Mesendoderm (in vitro differentiated cells): ENCODE measurements around the gene ACBD6.

ENCODE experiments used
- DNase-seq: peaks from one replicate; pipeline ENCODE4 v3.0.0; 2013
- H2AK5ac ChIP-seq: 2 replicates; pipeline ENCODE4 v1.6.1; 2013; ENCODE audit warnings: low read length, inconsistent platforms
- H2BK120ac ChIP-seq: 2 replicates; pipeline ENCODE4 v1.6.1; 2013; ENCODE audit warnings: low read depth, mild to moderate bottlenecking, low read length, moderate library complexity, mixed read lengths
- H2BK15ac ChIP-seq: replicated peaks from 2 replicates; pipeline ENCODE4 v1.6.1; 2013; ENCODE audit warnings: low read depth, mild to moderate bottlenecking, moderate library complexity
- H2BK5ac ChIP-seq: 2 replicates; pipeline ENCODE4 v1.6.1; 2013; ENCODE audit warnings: low read length, inconsistent platforms
- H3K18ac ChIP-seq: 2 replicates; pipeline ENCODE4 v1.6.1; 2013; ENCODE audit warnings: mild to moderate bottlenecking, low read length, mixed read lengths
- H3K23ac ChIP-seq: one replicate; pipeline ENCODE4 v1.6.1; 2013; ENCODE audit warnings: low read length
- H3K27ac ChIP-seq: 2 replicates; pipeline ENCODE4 v1.5.1; 2013; ENCODE audit warnings: low read depth, mild to moderate bottlenecking, inconsistent platforms, low read length, moderate library complexity
- H3K27me3 ChIP-seq: 2 replicates; pipeline ENCODE4 v1.6.1; 2013; ENCODE audit warnings: low read length, control low read depth, mild to moderate bottlenecking, inconsistent platforms; ENCODE audit not compliant: insufficient read depth, poor library complexity
- H3K36me3 ChIP-seq: 2 replicates; pipeline ENCODE4 v1.6.1; 2013; ENCODE audit warnings: low read length, inconsistent platforms; ENCODE audit not compliant: control insufficient read depth, insufficient read depth
- H3K4ac ChIP-seq: one replicate; pipeline ENCODE4 v1.6.1; 2013; ENCODE audit warnings: low read depth, mild to moderate bottlenecking, low read length, moderate library complexity
- H3K4me1 ChIP-seq: 2 replicates; pipeline ENCODE4 v1.6.1; 2013; ENCODE audit warnings: low read depth, low read length, inconsistent platforms; ENCODE audit not compliant: control insufficient read depth
- H3K4me2 ChIP-seq: 2 replicates; pipeline ENCODE4 v1.6.1; 2013; ENCODE audit warnings: low read length
- H3K4me3 ChIP-seq: 2 replicates; pipeline ENCODE4 v1.5.1; 2013; ENCODE audit warnings: mild to moderate bottlenecking, low read length
- H3K56ac ChIP-seq: one replicate; pipeline ENCODE4 v1.6.1; 2013; ENCODE audit warnings: low read length
- H3K79me1 ChIP-seq: 2 replicates; pipeline ENCODE4 v1.6.1; 2013; ENCODE audit warnings: low read length, inconsistent platforms
- H3K79me2 ChIP-seq: 2 replicates; pipeline ENCODE4 v1.6.1; 2013; ENCODE audit warnings: mild to moderate bottlenecking, low read length; ENCODE audit not compliant: control insufficient read depth, insufficient read depth
- H3K9ac ChIP-seq: 2 replicates; pipeline ENCODE4 v1.6.1; 2013; ENCODE audit warnings: low read length, inconsistent platforms
- H4K5ac ChIP-seq: one replicate; pipeline ENCODE4 v1.6.1; 2013; ENCODE audit warnings: low read length
- H4K8ac ChIP-seq: one replicate; pipeline ENCODE4 v1.6.1; 2013; ENCODE audit warnings: low read depth, mild to moderate bottlenecking, control low read depth, low read length, moderate library complexity
- WGBS: extraction: QIAGEN DNeasy Blood & Tissue Kit; methylation state at CpG from one replicate; pipeline ENCODE4 v1.1.7; 2013; ENCODE audit warnings: low lambda C conversion rate, missing lambda C conversion rate; ENCODE audit not compliant: insufficient coverage; ENCODE audit errors: extremely low coverage; 5-methylcytosine and 5-hydroxymethylcytosine counted together

ACBD6 gene

GRCh38 chr1:180257028-180257386 is 245.4 kb downstream of the ACBD6 start:
- H4K5ac ChIP-seq = no peak overlapping the region
- H3K4me1 ChIP-seq = no peaks in the 10 kb centered on the region
- H3K9ac ChIP-seq = no peak overlapping the region
- no peaks in the 10 kb centered on the region for H3K79me1 ChIP-seq
- no peak overlapping the region for H3K4me2 ChIP-seq
- H2BK120ac ChIP-seq = no peak overlapping the region
- H3K23ac ChIP-seq = no peak overlapping the region
- no peak overlapping the region for H3K56ac ChIP-seq
- no peak overlapping the region for H2AK5ac ChIP-seq
- no peak overlapping the region for H2BK15ac ChIP-seq
- DNase-seq = no peak
- no peak overlapping the region for H4K8ac ChIP-seq
- H3K4me3 ChIP-seq = no peak overlapping the region
- no peaks in the 10 kb centered on the region for H3K79me2 ChIP-seq
- no CpG with 5 or more reads among the region's 5 CpGs for WGBS
- no peak overlapping the region for H3K4ac ChIP-seq
- no peak overlapping the region for H3K27ac ChIP-seq
- no peak overlapping the region for H2BK5ac ChIP-seq
- H3K27me3 ChIP-seq = no peaks in the 10 kb centered on the region
- no peaks in the 10 kb centered on the region for H3K36me3 ChIP-seq
- no peak overlapping the region for H3K18ac ChIP-seq

- Histone ChIP-seq H3K4me3 (no peak overlapping the region), H3K4me2 (no peak overlapping the region), H4K8ac (no peak overlapping the region), H4K5ac (no peak overlapping the region), H3K4me1 (no peaks in the 10 kb centered on the region), H3K79me1 (no peaks in the 10 kb centered on the region), H3K36me3 (no peaks in the 10 kb centered on the region), H3K4ac (no peak overlapping the region), H3K27ac (no peak overlapping the region), H3K23ac (no peak overlapping the region), H3K18ac (no peak overlapping the region), H2AK5ac (no peak overlapping the region), H2BK5ac (no peak overlapping the region), H3K56ac (no peak overlapping the region), H3K9ac (no peak overlapping the region), H3K27me3 (no peaks in the 10 kb centered on the region), H2BK15ac (no peak overlapping the region), H3K79me2 (no peaks in the 10 kb centered on the region), H2BK120ac (no peak overlapping the region)
- no peak for DNase-seq
- no CpG with 5 or more reads among the region's 15 CpGs for WGBS
These were observed 245.9 kb downstream of the ACBD6 start for GRCh38 chr1:180256341-180257027.

- no peak overlapping the region for H4K8ac ChIP-seq
- DNase-seq = no peak
- H3K9ac ChIP-seq = no peak overlapping the region
- no peak overlapping the region for H2BK15ac ChIP-seq
- no peak overlapping the region for H2AK5ac ChIP-seq
- no peaks in the 10 kb centered on the region for H3K79me2 ChIP-seq
- no peak overlapping the region for H3K23ac ChIP-seq
- no peak overlapping the region for H3K18ac ChIP-seq
- H3K27ac ChIP-seq = no peak overlapping the region
- H3K4ac ChIP-seq = no peak overlapping the region
- H3K4me3 ChIP-seq = no peak overlapping the region
- no peaks in the 10 kb centered on the region for H3K36me3 ChIP-seq
- no peak overlapping the region for H4K5ac ChIP-seq
- no peak overlapping the region for H3K4me2 ChIP-seq
- no peak overlapping the region for H2BK5ac ChIP-seq
- no CpG with 5 or more reads among the region's 18 CpGs for WGBS
- no peaks in the 10 kb centered on the region for H3K79me1 ChIP-seq
- H2BK120ac ChIP-seq = no peak overlapping the region
- no peaks in the 10 kb centered on the region for H3K4me1 ChIP-seq
- H3K27me3 ChIP-seq = no peaks in the 10 kb centered on the region
- H3K56ac ChIP-seq = no peak overlapping the region
These were observed 246.6 kb downstream of the ACBD6 start for GRCh38 chr1:180255536-180256340.

- Histone ChIP-seq H3K4ac (no peak overlapping the region), H3K18ac (no peak overlapping the region), H3K79me1 (no peaks in the 10 kb centered on the region), H3K4me2 (no peak overlapping the region), H3K56ac (no peak overlapping the region), H4K8ac (no peak overlapping the region), H2AK5ac (no peak overlapping the region), H3K79me2 (no peaks in the 10 kb centered on the region), H2BK15ac (no peak overlapping the region), H2BK120ac (no peak overlapping the region), H3K36me3 (no peaks in the 10 kb centered on the region), H2BK5ac (no peak overlapping the region), H4K5ac (no peak overlapping the region), H3K27ac (no peak overlapping the region), H3K9ac (no peak overlapping the region), H3K27me3 (no peaks in the 10 kb centered on the region), H3K4me1 (no peaks in the 10 kb centered on the region), H3K4me3 (no peak overlapping the region), H3K23ac (no peak overlapping the region)
- no peak for DNase-seq
- WGBS = no CpG with 5 or more reads among the region's 11 CpGs
These were observed 247.5 kb downstream of the ACBD6 start for GRCh38 chr1:180254854-180255253.

GRCh38 chr1:180254496-180254819 is 247.9 kb downstream of the ACBD6 start:
- Histone ChIP-seq H3K27me3 (no peaks in the 10 kb centered on the region), H3K23ac (no peak overlapping the region), H3K9ac (no peak overlapping the region), H3K4me2 (no peak overlapping the region), H3K79me2 (no peaks in the 10 kb centered on the region), H4K8ac (no peak overlapping the region), H3K4me1 (no peaks in the 10 kb centered on the region), H3K36me3 (no peaks in the 10 kb centered on the region), H3K4ac (no peak overlapping the region), H4K5ac (no peak overlapping the region), H2AK5ac (no peak overlapping the region), H2BK15ac (no peak overlapping the region), H3K27ac (no peak overlapping the region), H3K4me3 (no peak overlapping the region), H2BK5ac (no peak overlapping the region), H2BK120ac (no peak overlapping the region), H3K18ac (no peak overlapping the region), H3K79me1 (no peaks in the 10 kb centered on the region), H3K56ac (no peak overlapping the region)
- WGBS = no CpG with 5 or more reads among the region's 9 CpGs
- no peak for DNase-seq
